ENCODE results near the gene S100A10.

S100A10 gene, protein sequence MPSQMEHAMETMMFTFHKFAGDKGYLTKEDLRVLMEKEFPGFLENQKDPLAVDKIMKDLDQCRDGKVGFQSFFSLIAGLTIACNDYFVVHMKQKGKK

GRCh38 chr1:151993734-151994496 is at the start of gene S100A10:
S100A10 (minus strand) TSS chr1:151993859; CDS start chr1:151986230, 7,629 bp downstream.
- TF ChIP-seq JUND (IDR thresholded peaks at IDR 0.05; ENCODE audit: low read depth): no peak
- in situ Hi-C loops (cut with HindIII; ENCODE audit: low pct_unique_long_range_greater_than_20kb, low sequenced_read_pairs): no loop called here
- DNase-seq (ENCODE audit: low read depth in 1 of 2, low spot score in 1 of 2): peak; percentile 63 to 88

DNA sequence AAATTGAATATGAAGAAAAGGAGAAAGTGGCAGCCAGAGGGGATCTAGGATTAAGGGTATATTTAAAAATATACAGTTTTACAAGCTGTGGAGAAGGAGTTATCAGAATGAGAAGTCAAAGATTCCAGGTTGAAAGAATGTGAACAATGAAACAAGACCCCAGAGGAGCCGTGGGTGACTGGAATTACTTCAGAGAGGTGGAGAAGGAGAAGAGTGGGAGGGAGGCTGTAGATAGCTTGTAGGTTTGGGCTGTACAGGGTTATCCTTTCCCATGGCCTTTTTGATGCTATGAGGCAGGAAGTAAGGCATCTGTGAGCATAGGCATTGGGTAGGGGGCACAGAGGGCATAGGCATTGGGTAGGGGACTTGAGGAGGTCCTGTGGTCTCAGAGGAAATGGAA is 48.4 kb upstream of the S100A10 start:
- no peak for DNase-seq (ENCODE audit: low read depth in 1 of 2, low spot score in 1 of 2)
- in situ Hi-C loops (cut with HindIII; ENCODE audit: low pct_unique_long_range_greater_than_20kb, low sequenced_read_pairs): no loop called here
- TF ChIP-seq JUND (IDR thresholded peaks at IDR 0.05; ENCODE audit: low read depth): no peak

DNA sequence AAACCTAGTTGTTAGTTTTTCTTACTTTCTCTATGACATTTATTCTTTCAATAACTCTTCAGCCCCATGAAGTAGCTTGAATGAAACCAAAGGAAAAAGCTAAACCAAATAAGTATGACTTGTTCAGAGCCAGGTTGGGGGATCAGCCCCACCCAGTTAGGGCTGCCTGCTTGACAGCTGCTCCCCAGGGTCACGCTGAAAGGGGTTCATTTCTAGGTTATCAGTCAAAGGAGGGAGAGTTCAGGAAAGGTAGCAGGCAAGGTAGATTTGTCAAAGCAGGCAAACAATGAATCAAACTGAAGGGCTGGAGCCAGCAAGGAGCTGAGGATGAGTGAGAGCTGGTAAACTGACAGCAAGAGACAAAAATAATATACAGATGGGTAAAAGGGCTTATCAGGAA is 46.2 kb upstream of the S100A10 start:
- in situ Hi-C loops (cut with HindIII; ENCODE audit: low pct_unique_long_range_greater_than_20kb, low sequenced_read_pairs): no loop called here
- DNase-seq (ENCODE audit: low read depth in 1 of 2, low spot score in 1 of 2): no peak
- no peak for TF ChIP-seq JUND (IDR thresholded peaks at IDR 0.05; ENCODE audit: low read depth)

DNA sequence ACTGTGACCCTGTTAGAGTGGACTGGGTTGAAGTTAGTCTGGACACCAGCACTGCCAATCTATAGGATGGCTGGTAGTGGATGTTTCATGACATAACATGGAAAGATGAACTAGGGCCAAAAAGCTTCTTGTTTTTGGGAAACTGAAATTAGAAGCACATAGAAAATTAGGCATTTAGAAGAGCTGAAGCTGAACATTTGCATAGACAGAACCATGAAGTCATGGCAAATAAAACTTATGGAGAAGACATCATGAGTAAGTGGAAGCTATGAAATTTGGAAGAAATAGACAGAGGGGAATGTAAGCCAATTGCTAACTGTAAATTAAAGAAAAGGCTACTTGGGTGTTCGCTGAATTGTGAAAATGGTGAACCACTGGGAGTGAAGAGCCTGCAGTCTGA is 45.8 kb upstream of the S100A10 start:
- TF ChIP-seq JUND (IDR thresholded peaks at IDR 0.05; ENCODE audit: low read depth): no peak
- no peak for DNase-seq (ENCODE audit: low read depth in 1 of 2, low spot score in 1 of 2)
- in situ Hi-C loops (cut with HindIII; ENCODE audit: low pct_unique_long_range_greater_than_20kb, low sequenced_read_pairs): no loop called here

- in situ Hi-C loops (cut with HindIII; ENCODE audit: low pct_unique_long_range_greater_than_20kb, low sequenced_read_pairs): no loop called here
- DNase-seq (ENCODE audit: low read depth in 1 of 2, low spot score in 1 of 2): no peak
- TF ChIP-seq JUND (IDR thresholded peaks at IDR 0.05; ENCODE audit: low read depth): no peak
Measured at GRCh38 chr1:152038871-152039270, 45.2 kb upstream of the S100A10 start.

DNA sequence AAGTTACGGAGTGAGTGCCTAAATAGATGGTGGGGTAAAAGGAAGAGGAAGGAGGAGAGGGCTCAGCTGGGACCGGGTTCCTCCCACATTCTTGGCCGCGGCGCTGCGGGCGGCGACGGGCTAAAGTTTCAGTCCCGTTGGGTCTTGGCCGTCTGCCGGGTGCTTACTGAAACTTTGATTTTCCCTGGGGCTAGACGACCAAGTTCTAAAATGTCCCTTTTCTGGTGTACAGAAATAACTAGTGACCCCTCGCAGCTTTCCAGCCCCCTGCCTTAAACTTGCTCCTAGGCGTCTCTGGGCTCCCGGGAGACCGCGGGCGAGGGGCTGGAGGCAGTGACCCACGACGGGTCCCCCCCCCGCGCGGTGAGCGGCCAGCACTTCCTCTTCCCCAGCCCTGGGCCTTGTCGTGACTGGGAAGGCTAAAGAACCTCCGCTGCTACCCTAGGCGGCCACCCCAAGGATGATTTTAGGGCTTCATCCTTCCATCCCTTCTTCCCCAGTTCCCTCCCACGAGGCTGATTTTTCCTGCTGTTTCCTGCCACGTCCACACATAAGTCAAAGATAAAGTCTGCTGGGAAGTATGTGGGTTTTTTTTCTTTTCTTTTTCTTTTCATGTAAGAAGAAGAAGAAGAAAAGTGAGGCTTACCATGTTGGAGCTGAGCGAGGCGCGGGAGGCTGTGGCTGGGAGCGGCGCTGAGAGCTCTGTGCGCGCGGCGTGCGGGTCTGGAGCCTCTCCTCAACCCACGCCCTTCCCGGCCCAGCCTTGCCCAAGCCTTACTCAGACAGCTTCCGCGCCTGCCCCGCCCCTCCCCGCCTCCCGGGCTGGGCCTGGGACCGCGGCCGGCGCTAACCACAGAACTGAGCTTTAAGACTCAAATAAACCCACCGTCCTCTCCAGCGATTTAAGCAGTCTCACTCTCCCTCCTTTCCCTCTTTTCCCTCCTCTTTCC is 42.9 kb upstream of the S100A10 start, which contains the start of gene S100A11:
S100A11 (minus strand) TSS at position 738 of the 950 bp plus-strand sequence; CDS start at position 649, 89 bp downstream.
- peak; percentile 85 to 91 for DNase-seq (ENCODE audit: low read depth in 1 of 2, low spot score in 1 of 2)
- in situ Hi-C loops (cut with HindIII; ENCODE audit: low pct_unique_long_range_greater_than_20kb, low sequenced_read_pairs): no loop called here
- no peak for TF ChIP-seq JUND (IDR thresholded peaks at IDR 0.05; ENCODE audit: low read depth)

DNA sequence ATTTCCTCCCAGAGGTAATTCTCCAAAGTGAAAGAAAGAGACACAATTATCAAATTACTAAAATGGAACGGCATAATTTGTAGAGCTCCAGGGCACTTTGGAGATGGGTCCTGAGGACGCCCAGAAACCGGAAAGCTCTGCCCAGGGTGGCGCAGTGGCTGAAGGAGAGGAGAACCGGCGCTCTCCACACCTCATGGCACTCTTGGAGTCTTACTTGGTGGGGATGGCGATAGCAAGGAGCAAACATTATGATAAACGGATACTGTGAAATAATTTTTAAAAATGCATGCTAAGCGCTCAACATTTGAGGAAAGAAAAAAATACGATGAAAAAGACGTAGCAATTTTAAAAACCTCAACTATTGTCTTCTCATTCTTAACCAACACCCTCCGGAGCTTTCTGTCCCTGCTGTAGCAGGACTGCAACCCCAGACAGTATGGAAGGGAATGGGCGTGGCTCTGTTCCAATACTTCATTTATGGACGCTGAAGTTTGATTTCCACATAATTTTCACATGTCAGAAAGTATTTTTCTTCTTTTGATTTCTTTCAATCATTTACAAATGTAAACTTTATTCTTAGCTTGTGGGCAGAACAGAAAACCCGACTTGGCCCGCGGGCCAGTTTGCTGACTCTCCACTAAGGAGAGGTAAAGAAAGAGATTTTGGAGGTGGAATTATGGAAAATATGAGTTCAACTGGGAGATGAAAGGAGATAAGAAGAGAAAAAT is 42.0 kb upstream of the S100A10 start:
- TF ChIP-seq JUND (IDR thresholded peaks at IDR 0.05; ENCODE audit: low read depth): no peak
- in situ Hi-C loops (cut with HindIII; ENCODE audit: low pct_unique_long_range_greater_than_20kb, low sequenced_read_pairs): no loop called here
- DNase-seq (ENCODE audit: low read depth in 1 of 2, low spot score in 1 of 2): peak; percentile 54 to 63

- no peak for TF ChIP-seq JUND (IDR thresholded peaks at IDR 0.05; ENCODE audit: low read depth)
- in situ Hi-C loops (cut with HindIII; ENCODE audit: low pct_unique_long_range_greater_than_20kb, low sequenced_read_pairs): no loop called here
- peak; percentile 64 to 93 for DNase-seq (ENCODE audit: low read depth in 1 of 2, low spot score in 1 of 2)
Measured at GRCh38 chr1:152034654-152035538, 41.2 kb upstream of the S100A10 start.

DNA sequence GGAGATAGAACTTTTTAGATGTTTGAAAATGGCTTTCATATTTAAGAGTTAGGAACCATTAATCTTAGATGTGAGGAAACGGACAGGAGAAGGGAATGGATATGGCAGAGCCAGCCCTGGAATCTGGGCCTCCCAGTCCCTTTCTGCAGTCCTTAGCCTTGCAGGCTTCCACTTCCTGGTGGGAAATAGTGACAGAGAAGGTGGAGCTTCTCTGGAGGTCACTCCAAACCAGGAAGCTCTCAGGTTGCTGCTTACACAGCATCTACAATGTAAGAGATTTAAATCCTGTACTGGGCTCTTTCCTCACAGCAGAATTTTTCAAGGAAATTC is 40.6 kb upstream of the S100A10 start:
- in situ Hi-C loops (cut with HindIII; ENCODE audit: low pct_unique_long_range_greater_than_20kb, low sequenced_read_pairs): no loop called here
- DNase-seq (ENCODE audit: low read depth in 1 of 2, low spot score in 1 of 2): peak in 1 of 2 experiments; percentile 55
- no peak for TF ChIP-seq JUND (IDR thresholded peaks at IDR 0.05; ENCODE audit: low read depth)

DNA sequence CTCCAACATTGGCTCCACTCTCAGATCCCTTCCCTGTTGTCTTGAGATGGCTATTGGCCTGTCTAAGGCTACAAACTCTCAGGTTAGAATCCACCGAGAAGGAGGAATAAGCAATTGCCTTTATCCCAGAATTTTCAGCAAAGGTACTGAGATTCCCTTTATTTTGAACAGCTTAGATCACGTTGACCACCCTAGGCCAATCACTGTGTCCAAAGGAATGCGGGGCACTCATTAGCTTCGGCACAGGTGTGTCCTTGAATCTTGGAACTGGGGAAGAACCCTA is 36.2 kb upstream of the S100A10 start:
- in situ Hi-C loops (cut with HindIII; ENCODE audit: low pct_unique_long_range_greater_than_20kb, low sequenced_read_pairs): no loop called here
- DNase-seq (ENCODE audit: low read depth in 1 of 2, low spot score in 1 of 2): no peak
- TF ChIP-seq JUND (IDR thresholded peaks at IDR 0.05; ENCODE audit: low read depth): no peak

DNA sequence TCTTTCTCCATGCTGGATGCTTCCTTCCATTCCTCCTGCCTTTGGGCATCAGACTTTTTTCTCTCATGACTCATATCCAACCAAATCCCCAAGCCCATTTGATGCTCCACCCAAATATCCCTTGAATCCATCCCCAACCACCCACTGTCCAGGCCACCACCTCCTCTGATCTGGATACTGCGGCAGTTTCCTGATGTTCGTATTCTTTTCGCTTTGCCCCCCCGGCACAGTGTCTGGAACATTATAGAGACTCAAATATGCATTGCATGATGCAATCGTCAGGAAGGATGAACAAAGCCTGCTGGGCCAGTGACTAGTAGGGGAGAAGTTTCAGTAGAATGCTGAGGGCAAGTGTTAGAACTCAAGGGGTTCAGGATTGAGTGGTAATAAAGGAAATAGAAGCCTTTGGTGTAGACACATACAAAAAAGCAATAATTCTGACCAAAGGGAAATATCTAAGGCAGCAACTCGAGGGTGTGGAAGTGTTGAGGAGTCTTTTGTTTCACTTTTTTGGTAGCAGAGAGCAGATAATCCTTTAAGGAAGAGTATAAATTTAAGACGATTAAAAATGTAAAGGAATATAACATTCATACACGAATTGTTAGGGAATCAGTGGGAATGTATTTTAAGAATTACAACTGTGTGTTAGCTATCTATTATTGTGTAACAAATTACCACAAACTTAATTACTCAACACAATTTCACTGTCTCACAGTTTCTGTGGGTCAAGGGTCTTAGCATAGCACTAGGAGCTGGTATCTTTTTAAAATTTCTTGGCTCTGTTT is 35.7 kb upstream of the S100A10 start:
- in situ Hi-C loops (cut with HindIII; ENCODE audit: low pct_unique_long_range_greater_than_20kb, low sequenced_read_pairs): no loop called here
- DNase-seq (ENCODE audit: low read depth in 1 of 2, low spot score in 1 of 2): peak in 1 of 2 experiments; percentile 36
- TF ChIP-seq JUND (IDR thresholded peaks at IDR 0.05; ENCODE audit: low read depth): no peak
